ENCODE data around the gene BTNL9.

BTNL9 gene

GRCh38 chr5:181054871-181055459, 14.9 kb downstream of the BTNL9 start:
- no peak for DNase-seq (ENCODE audit: low read depth in 2 of 2)
- no peak overlapping the region for H3K4me3 ChIP-seq (replicated peaks in 1 of 2; ENCODE audit: low read depth in 2 of 2, low read length in 2 of 2)
- TF ChIP-seq CTCF (IDR thresholded peaks at IDR 0.05; ENCODE audit: low read depth, low read length): no peak

DNA sequence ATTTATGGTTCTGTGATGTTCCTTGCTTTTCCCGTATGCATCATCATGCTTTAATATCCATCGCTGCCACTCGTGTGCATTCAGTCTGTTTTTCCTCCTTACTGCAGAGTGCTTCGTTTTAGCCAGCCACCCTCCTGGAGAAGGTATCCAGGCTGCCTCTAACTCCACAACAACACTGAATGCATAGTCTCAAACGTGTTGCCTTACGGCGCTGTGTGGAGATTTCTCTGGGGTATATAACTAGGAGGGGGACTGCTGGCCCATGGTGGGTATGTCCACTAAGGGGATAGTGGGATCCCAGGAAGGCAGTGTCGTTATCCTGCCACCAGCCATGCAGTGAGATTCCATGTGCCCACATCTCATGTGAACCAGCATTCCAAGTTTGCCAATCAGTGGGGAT, 16.4 kb downstream of the BTNL9 start:
- no peak overlapping the region for H3K4me3 ChIP-seq (replicated peaks in 1 of 2; ENCODE audit: low read depth in 2 of 2, low read length in 2 of 2)
- no peak for DNase-seq (ENCODE audit: low read depth in 2 of 2)
- no peak for TF ChIP-seq CTCF (IDR thresholded peaks at IDR 0.05; ENCODE audit: low read depth, low read length)

GRCh38 chr5:181058321-181058720, 18.3 kb downstream of the BTNL9 start:
- no peak for DNase-seq (ENCODE audit: low read depth in 2 of 2)
- TF ChIP-seq CTCF (IDR thresholded peaks at IDR 0.05; ENCODE audit: low read depth, low read length): no peak
- no peak overlapping the region for H3K4me3 ChIP-seq (replicated peaks in 1 of 2; ENCODE audit: low read depth in 2 of 2, low read length in 2 of 2)

DNA sequence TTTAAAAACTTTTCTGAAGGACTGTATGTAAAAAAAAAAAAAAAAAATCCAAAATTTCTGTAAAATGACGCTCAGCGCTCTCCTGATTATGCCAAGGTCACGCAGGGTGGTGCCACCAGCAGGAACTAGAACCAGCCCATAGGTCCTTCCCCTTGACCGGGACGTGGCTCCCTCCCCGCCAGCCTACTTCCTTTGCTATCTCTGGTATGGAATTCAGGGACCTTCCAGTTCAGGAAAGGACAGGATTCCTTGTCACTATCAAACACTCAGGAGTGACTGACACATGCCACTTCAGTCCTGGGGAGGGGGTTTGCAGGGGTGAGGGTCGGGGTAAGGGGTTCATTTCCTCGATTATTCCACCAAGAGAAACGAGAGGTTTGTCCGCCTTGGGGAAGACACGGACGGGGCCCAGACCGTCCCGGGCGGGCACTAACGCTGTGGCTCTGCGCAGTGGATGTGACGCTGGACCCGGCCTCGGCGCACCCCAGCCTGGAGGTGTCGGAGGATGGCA, 18.8 kb downstream of the BTNL9 start:
- no peak for DNase-seq (ENCODE audit: low read depth in 2 of 2)
- H3K4me3 ChIP-seq (replicated peaks in 1 of 2; ENCODE audit: low read depth in 2 of 2, low read length in 2 of 2): no peak overlapping the region
- no peak for TF ChIP-seq CTCF (IDR thresholded peaks at IDR 0.05; ENCODE audit: low read depth, low read length)

DNA sequence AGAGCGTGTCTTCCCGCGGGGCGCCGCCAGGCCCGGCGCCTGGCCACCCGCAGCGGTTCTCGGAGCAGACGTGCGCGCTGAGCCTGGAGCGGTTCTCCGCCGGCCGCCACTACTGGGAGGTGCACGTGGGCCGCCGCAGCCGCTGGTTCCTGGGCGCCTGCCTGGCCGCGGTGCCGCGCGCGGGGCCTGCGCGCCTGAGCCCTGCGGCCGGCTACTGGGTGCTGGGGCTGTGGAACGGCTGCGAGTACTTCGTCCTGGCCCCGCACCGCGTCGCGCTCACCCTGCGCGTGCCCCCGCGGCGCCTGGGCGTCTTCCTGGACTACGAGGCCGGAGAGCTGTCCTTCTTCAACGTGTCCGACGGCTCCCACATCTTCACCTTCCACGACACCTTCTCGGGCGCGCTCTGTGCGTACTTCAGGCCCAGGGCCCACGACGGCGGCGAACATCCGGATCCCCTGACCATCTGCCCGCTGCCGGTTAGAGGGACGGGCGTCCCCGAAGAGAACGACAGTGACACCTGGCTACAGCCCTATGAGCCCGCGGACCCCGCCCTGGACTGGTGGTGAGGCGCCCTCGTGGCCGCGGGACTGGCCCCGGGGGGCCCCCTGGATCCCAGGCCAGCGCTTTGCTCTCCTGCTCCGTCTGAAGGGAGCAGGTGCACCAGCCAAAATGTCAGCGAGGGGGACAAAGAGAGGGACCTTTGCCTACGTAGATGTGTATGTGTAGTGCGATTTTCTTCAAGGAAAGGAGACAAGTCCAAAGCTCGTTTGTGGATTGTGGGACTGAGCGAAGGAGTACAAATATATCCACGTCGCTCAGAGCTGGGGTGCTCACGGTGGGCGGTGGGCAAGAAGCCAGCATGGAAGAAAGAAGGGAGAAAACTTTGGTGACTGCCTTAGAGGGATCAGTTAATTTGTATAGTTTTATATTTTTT, 19.5 kb downstream of the BTNL9 start:
- no peak for DNase-seq (ENCODE audit: low read depth in 2 of 2)
- H3K4me3 ChIP-seq (replicated peaks in 1 of 2; ENCODE audit: low read depth in 2 of 2, low read length in 2 of 2): no peak overlapping the region
- TF ChIP-seq CTCF (IDR thresholded peaks at IDR 0.05; ENCODE audit: low read depth, low read length): no peak

DNA sequence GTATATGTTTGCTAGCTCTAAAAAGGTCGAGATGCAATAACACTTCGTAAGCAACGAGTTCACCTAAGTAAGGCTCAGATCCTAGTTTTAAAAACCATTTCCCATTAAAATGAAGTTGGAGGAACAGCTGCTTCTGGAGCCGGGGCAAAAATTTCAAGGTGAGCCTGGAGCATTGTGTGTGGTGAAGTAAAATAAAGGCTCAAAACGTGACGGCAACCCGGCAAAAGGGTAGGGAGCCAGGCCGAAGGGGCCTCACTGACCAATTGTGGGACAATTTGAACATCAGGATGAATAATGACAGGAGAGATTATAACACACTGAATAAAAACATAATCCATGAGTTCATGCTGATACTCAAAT, 20.1 kb downstream of the BTNL9 start:
- no peak overlapping the region for H3K4me3 ChIP-seq (replicated peaks in 1 of 2; ENCODE audit: low read depth in 2 of 2, low read length in 2 of 2)
- DNase-seq (ENCODE audit: low read depth in 2 of 2): no peak
- no peak for TF ChIP-seq CTCF (IDR thresholded peaks at IDR 0.05; ENCODE audit: low read depth, low read length)

Measured in cardiac fibroblast (primary cell).